Fibroblast of mammary gland (primary cell): Measurements from ENCODE around the gene C1orf141.
A peak's percentile ranks its signal among the peaks of the same experiment; 100 is the strongest.
"Not testable (repeated sequence)": the region's sequence is repeated elsewhere in the genome, so short reads cannot be mapped to it uniquely, and the experiment has no call there.

ENCODE experiments used
- DNase-seq: peaks from one replicate; pipeline ENCODE4 v3.0.0-alpha.2; 2010; ENCODE audit warnings: low read depth
- H3K4me3 ChIP-seq: 2 replicates; pipeline ENCODE4 v1.5.1; 2011; ENCODE audit warnings: low read depth, mild to moderate bottlenecking, low read length, moderate library complexity; ENCODE audit not compliant: control insufficient read depth
- TF ChIP-seq, protein P1 (sequence below): conservative IDR thresholded peaks from 2 replicates; pipeline ENCODE4 v1.5.1; 2011; ENCODE audit warnings: low read depth, low read length, inconsistent platforms; ENCODE audit not compliant: control insufficient read depth, insufficient read depth

The C1orf141 gene

GRCh38 chr1:67144696-67145095 lies 9.9 kb upstream of the C1orf141 start:
- H3K4me3 ChIP-seq, result no peak overlapping the region
- TF ChIP-seq, protein P1, sequence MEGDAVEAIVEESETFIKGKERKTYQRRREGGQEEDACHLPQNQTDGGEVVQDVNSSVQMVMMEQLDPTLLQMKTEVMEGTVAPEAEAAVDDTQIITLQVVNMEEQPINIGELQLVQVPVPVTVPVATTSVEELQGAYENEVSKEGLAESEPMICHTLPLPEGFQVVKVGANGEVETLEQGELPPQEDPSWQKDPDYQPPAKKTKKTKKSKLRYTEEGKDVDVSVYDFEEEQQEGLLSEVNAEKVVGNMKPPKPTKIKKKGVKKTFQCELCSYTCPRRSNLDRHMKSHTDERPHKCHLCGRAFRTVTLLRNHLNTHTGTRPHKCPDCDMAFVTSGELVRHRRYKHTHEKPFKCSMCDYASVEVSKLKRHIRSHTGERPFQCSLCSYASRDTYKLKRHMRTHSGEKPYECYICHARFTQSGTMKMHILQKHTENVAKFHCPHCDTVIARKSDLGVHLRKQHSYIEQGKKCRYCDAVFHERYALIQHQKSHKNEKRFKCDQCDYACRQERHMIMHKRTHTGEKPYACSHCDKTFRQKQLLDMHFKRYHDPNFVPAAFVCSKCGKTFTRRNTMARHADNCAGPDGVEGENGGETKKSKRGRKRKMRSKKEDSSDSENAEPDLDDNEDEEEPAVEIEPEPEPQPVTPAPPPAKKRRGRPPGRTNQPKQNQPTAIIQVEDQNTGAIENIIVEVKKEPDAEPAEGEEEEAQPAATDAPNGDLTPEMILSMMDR, result peak; percentile 45
- DNase-seq, result no peak

DNA sequence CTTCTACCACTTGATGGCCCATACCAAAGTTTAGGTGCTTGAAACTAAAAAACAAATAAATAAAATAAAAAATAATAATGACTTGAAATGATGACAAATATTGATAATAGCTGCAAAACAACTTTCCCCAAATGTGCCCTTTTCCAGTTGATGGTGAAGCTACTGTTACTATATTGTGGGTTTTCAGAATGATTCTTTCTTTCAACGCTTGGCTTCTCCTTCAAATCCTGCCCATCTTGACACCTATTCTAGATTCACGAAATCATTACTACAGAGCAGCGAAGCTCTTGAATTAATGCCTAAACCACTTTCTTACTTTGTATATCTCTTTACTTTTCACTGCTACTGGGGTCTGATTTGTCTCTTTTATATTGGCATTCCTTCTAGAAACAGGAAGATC lies 9.2 kb upstream of the C1orf141 start:
- no peak overlapping the region for H3K4me3 ChIP-seq
- no peak for DNase-seq
- TF ChIP-seq, protein P1, result no peak

DNA sequence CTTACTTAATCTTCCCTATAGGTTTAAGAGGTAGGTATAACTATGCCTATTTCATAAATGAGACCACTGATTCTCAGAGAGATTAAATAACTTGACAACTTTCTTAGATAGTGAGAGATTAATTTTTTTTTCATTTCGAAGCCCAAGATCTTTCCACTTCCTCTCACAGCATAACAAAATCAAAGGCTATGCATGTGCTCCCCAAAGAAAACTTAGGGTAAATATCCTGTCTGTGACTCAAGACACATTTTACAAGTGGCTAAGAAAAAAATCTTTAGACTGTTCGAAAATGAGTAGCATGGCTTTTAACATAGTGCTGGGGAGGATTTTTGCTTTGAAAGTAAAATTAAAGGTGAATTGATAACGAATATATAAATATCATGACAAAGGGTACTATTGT lies 8.2 kb upstream of the C1orf141 start:
- TF ChIP-seq, protein P1, result no peak
- H3K4me3 ChIP-seq, result no peak overlapping the region
- no peak for DNase-seq

- H3K4me3 ChIP-seq, DNase-seq: not testable (repeated sequence)
These were observed 7.1 kb upstream of the C1orf141 start for GRCh38 chr1:67141832-67142231.

GRCh38 chr1:67140460-67140859 lies 5.7 kb upstream of the C1orf141 start:
- TF ChIP-seq, protein P1, result no peak
- H3K4me3 ChIP-seq, result no peak overlapping the region
- DNase-seq, result no peak

- no peak overlapping the region for H3K4me3 ChIP-seq
- TF ChIP-seq, protein P1, result no peak
- no peak for DNase-seq
These were observed 4.2 kb upstream of the C1orf141 start for GRCh38 chr1:67138813-67139499.

DNA sequence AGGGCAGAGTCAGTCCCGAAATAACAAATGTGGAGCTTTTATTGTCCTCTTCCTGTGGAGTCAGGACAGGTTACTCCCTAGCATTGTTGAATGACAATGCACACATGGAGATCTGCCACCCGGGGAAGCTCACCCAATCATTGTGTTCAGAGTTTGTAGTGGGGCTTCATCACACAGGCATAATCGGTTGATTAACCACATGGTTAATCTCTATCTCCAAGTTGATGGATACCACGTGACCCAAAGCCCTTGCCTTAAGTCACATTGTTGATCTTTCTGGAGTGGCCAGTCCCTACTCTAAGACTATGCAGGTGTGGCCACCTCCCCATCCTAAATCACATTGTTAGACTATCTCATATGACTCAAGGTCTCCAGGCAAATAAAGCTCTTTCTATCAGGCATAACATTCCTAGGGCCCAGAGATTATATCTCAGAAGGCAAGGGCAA lies 2.6 kb upstream of the C1orf141 start:
- DNase-seq, result no peak
- H3K4me3 ChIP-seq, result no peak overlapping the region
- TF ChIP-seq, protein P1, result no peak
